Osteocyte (in vitro differentiated cells): ENCODE data around the gene BRF1. TPM values are rescaled to one million over a fixed set of nuclear protein-coding genes. Genes with fewer than 3 reads are reported as not detected.

Experiments used
- DNase-seq: peaks from one replicate; pipeline ENCODE4 v3.0.0; 2021; ENCODE audit warnings: mixed read lengths; ENCODE audit not compliant: unreplicated experiment; ENCODE audit errors: extremely low spot score
- H3K27ac Mint-ChIP-seq: one replicate; pipeline ENCODE4 v1.8.0; 2021; ENCODE audit warnings: mild to moderate bottlenecking, mixed read lengths; ENCODE audit not compliant: unreplicated experiment
- H3K27me3 Mint-ChIP-seq: one replicate; pipeline ENCODE4 v1.8.0; 2021; ENCODE audit warnings: mixed read lengths; ENCODE audit not compliant: unreplicated experiment
- H3K36me3 Mint-ChIP-seq: one replicate; pipeline ENCODE4 v1.8.0; 2021; ENCODE audit warnings: mixed read lengths; ENCODE audit not compliant: unreplicated experiment
- H3K4me1 Mint-ChIP-seq: one replicate; pipeline ENCODE4 v1.8.0; 2021; ENCODE audit warnings: mixed read lengths; ENCODE audit not compliant: unreplicated experiment
- H3K4me3 Mint-ChIP-seq: one replicate; pipeline ENCODE4 v1.8.0; 2021; ENCODE audit warnings: mild to moderate bottlenecking, moderate library complexity, mixed read lengths; ENCODE audit not compliant: unreplicated experiment
- H3K9me3 Mint-ChIP-seq: one replicate; pipeline ENCODE4 v1.8.0; 2021; ENCODE audit warnings: mixed read lengths; ENCODE audit not compliant: unreplicated experiment
- CTCF ChIP-seq: fragments of 200-600 bp; sonication (generic); IDR thresholded peaks from 2 replicates; pipeline ENCODE4 v1.5.0; 2021; ENCODE audit warnings: antibody characterized with exemption, mild to moderate bottlenecking, moderate library complexity
- total RNA-seq: library from RNA; stranded (reverse); gene quantifications from 2 replicates; pipeline ENCODE4 v1.2.1, GENCODE V29; 2021

The BRF1 gene
- total RNA-seq, 1 donor from 2014 or later = 43.5 TPM

- Mint-ChIP-seq H3K27me3 (no peaks in the 10 kb centered on the region), H3K9me3 (no peaks in the 10 kb centered on the region), H3K27ac (peak overlapping the region; percentile 34), H3K4me3 (no peak overlapping the region), H3K4me1 (peaks cover 30% of the 10 kb centered on the region), H3K36me3 (peaks cover 2% of the 10 kb centered on the region)
- no peak for DNase-seq
- TF ChIP-seq CTCF = no peak
These were observed 16.7 kb upstream of the BRF1 start for GRCh38 chr14:105317546-105317945.

- TF ChIP-seq CTCF = no peak
- peak overlapping the region; percentile 85 for H3K4me3 Mint-ChIP-seq
- H3K4me1 Mint-ChIP-seq = peaks cover 28% of the 10 kb centered on the region
- DNase-seq = no peak
- H3K36me3 Mint-ChIP-seq = no peaks in the 10 kb centered on the region
- H3K27ac Mint-ChIP-seq = no peak overlapping the region
- H3K27me3 Mint-ChIP-seq = no peaks in the 10 kb centered on the region
- no peaks in the 10 kb centered on the region for H3K9me3 Mint-ChIP-seq
These were observed 16.2 kb upstream of the BRF1 start for GRCh38 chr14:105316968-105317510.

DNA sequence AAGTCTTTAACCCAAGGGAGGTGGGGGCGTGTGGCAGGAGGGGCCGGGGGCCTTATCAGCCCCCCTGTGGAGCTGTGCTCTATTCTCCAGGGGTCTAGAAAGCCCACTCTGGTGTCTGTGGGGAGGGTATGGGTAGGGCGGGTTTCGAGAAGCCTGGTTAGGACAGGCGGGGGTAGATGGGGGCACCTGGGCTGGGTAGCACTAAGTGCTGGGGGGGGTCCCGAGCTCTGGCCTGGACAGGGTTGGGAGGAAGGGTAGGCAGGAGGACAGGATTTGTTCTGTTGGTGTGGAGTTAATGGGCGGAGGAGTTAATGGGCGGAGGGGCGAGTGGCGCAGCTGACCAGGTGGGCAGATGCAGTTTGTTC lies 15.8 kb upstream of the BRF1 start:
- Mint-ChIP-seq H3K4me1 (peaks cover 28% of the 10 kb centered on the region), H3K27ac (no peak overlapping the region), H3K4me3 (peak overlapping the region; percentile 85), H3K27me3 (no peaks in the 10 kb centered on the region), H3K36me3 (no peaks in the 10 kb centered on the region), H3K9me3 (no peaks in the 10 kb centered on the region)
- no peak for DNase-seq
- no peak for TF ChIP-seq CTCF

GRCh38 chr14:105315941-105316576 lies 15.3 kb upstream of the BRF1 start:
- H3K4me1 Mint-ChIP-seq = peaks cover 28% of the 10 kb centered on the region

More at GRCh38 chr14:105315941-105316576, 15.3 kb upstream of the BRF1 start:
- TF ChIP-seq CTCF = no peak
- Mint-ChIP-seq H3K27ac (no peak overlapping the region), H3K36me3 (no peaks in the 10 kb centered on the region), H3K9me3 (no peaks in the 10 kb centered on the region), H3K27me3 (no peaks in the 10 kb centered on the region), H3K4me3 (peak overlapping the region; percentile 85)
- no peak for DNase-seq
